ENCODE measurements around the gene LDLR.
"Not testable (repeated sequence)": the region's sequence is repeated elsewhere in the genome, so short reads cannot be mapped to it uniquely, and the experiment has no call there.

Gene LDLR

GRCh38 chr19:11142528-11143171 is 53.4 kb downstream of the LDLR start:
- peak; percentile 51 for DNase-seq

GRCh38 chr19:11145536-11145924 is 56.3 kb downstream of the LDLR start:
- DNase-seq, result no peak

- DNase-seq, result no peak
Measured at GRCh38 chr19:11148001-11148400, 58.7 kb downstream of the LDLR start.

GRCh38 chr19:11151181-11151580 is 61.9 kb downstream of the LDLR start:
- no peak for DNase-seq

GRCh38 chr19:11152318-11153062 is 63.2 kb downstream of the LDLR start:
- no peak for DNase-seq

- DNase-seq, result no peak
Measured at GRCh38 chr19:11154683-11155047, 65.4 kb downstream of the LDLR start.

GRCh38 chr19:11155373-11156120 is 66.3 kb downstream of the LDLR start, which contains the start of gene SPC24:
SPC24 (minus strand) TSS chr19:11155782; CDS start chr19:11155776, 6 bp downstream.
- DNase-seq, result peak; percentile 86

- DNase-seq, result no peak
Measured at GRCh38 chr19:11159598-11160439, 70.6 kb downstream of the LDLR start.

GRCh38 chr19:11160440-11160768 is 71.1 kb downstream of the LDLR start:
- not testable (repeated sequence) for DNase-seq

- DNase-seq, result no peak
Measured at GRCh38 chr19:11164296-11164695, 75.0 kb downstream of the LDLR start.

- DNase-seq, result no peak
Measured at GRCh38 chr19:11164879-11165406, 75.7 kb downstream of the LDLR start.

GRCh38 chr19:11165486-11166030 is 76.3 kb downstream of the LDLR start:
- DNase-seq, result no peak

- no peak for DNase-seq
Measured at GRCh38 chr19:11166281-11167142, 77.2 kb downstream of the LDLR start.

- DNase-seq, result peak; percentile 71
Measured at GRCh38 chr19:11168568-11168967, 79.3 kb downstream of the LDLR start.

GRCh38 chr19:11169896-11170678 is 80.8 kb downstream of the LDLR start:
- DNase-seq, result no peak

- no peak for DNase-seq
Measured at GRCh38 chr19:11171144-11171543, 81.9 kb downstream of the LDLR start.

GRCh38 chr19:11172576-11172975 is 83.3 kb downstream of the LDLR start:
- no peak for DNase-seq

GRCh38 chr19:11173516-11174155 is 84.4 kb downstream of the LDLR start:
- DNase-seq, result no peak

GRCh38 chr19:11174336-11174735 is 85.1 kb downstream of the LDLR start:
- no peak for DNase-seq

GRCh38 chr19:11175920-11176319 is 86.7 kb downstream of the LDLR start:
- DNase-seq, result no peak

Measured in 8988T (cell line).